PC-3 (cell line): ENCODE results near the gene TMEM106C. TPM values are rescaled to one million over a fixed set of nuclear protein-coding genes. Genes with fewer than 3 reads are reported as not detected.

Source experiments
- ATAC-seq: fragments of 200-7000 bp; cut with Tn5 transposase; 2 replicates; pipeline ENCODE4 v1.9.1; 2020; ENCODE audit warnings: mild to moderate bottlenecking, moderate library complexity
- BruUV-seq: library from RNA; stranded (reverse); fragments of 400-500 nt; replicated peaks from 2 replicates; lab custom pipeline; 2021; lab: Mats Ljungman, UMichigan
- CTCF ChIA-PET: fragments of 300-600 bp; sonication (Branson Sonifier 250); formaldehyde crosslinking; loops from one replicate; lab custom pipeline; 2022; ENCODE audit warnings: antibody characterized with exemption; lab: Charles Lee
- POLR2A ChIA-PET: fragments of 300-600 bp; sonication (Branson Sonifier 250); formaldehyde crosslinking; loops from one replicate; lab custom pipeline; 2022; ENCODE audit warnings: antibody characterized with exemption; ENCODE audit not compliant: unreplicated experiment; lab: Charles Lee
- DNase-seq: peaks from one replicate; pipeline ENCODE4 v3.0.0-alpha.2; 2015
- H2AFZ ChIP-seq: fragments of 300-600 bp; sonication (generic); 2 replicates; pipeline ENCODE4 v1.6.0; 2016; ENCODE audit warnings: antibody characterized with exemption, low read length
- H3F3A ChIP-seq: fragments of 300-600 bp; sonication (generic); one replicate; pipeline ENCODE4 v1.6.0; 2017; ENCODE audit warnings: antibody characterized with exemption, low read length, control low read depth, mild to moderate bottlenecking; ENCODE audit not compliant: unreplicated experiment
- H3K27ac ChIP-seq: fragments of 300-600 bp; sonication (generic); 2 replicates; pipeline ENCODE4 v1.5.1; 2016; ENCODE audit warnings: mild to moderate bottlenecking, low read length
- H3K27me3 ChIP-seq: fragments of 300-600 bp; sonication (generic); 2 replicates; pipeline ENCODE4 v1.6.1; 2016; ENCODE audit warnings: low read length, mixed read lengths
- H3K36me3 ChIP-seq: fragments of 300-600 bp; sonication (generic); 2 replicates; pipeline ENCODE4 v1.6.1; 2016; ENCODE audit warnings: low read depth, mixed run types, low read length, mixed read lengths
- H3K4me1 ChIP-seq: fragments of 300-600 bp; sonication (generic); 2 replicates; pipeline ENCODE4 v1.5.1; 2016; ENCODE audit warnings: low read length; ENCODE audit not compliant: insufficient read depth
- H3K4me2 ChIP-seq: fragments of 300-600 bp; sonication (generic); 2 replicates; pipeline ENCODE4 v1.6.0; 2016; ENCODE audit warnings: low read length
- H3K4me3 ChIP-seq: fragments of 300-600 bp; sonication (generic); 2 replicates; pipeline ENCODE4 v1.5.1; 2016; ENCODE audit warnings: mild to moderate bottlenecking, low read length, mixed read lengths
- H3K79me2 ChIP-seq: fragments of 300-600 bp; sonication (generic); 2 replicates; pipeline ENCODE4 v1.6.1; 2017; ENCODE audit warnings: low read length, mixed read lengths
- H3K9ac ChIP-seq: fragments of 300-600 bp; sonication (generic); 2 replicates; pipeline ENCODE4 v1.6.0; 2016; ENCODE audit warnings: mild to moderate bottlenecking, low read length
- H3K9me2 ChIP-seq: fragments of 300-600 bp; sonication (generic); replicated peaks from 2 replicates; pipeline ENCODE4 v1.6.1; 2016; ENCODE audit warnings: mixed run types, low read length, mixed read lengths
- H3K9me3 ChIP-seq: fragments of 300-600 bp; sonication (generic); 2 replicates; pipeline ENCODE4 v1.6.1; 2016; ENCODE audit warnings: low read length, mixed read lengths
- H4K20me1 ChIP-seq: fragments of 300-600 bp; sonication (generic); 2 replicates; pipeline ENCODE4 v1.6.1; 2016; ENCODE audit warnings: low read length, mixed read lengths
- CTCF ChIP-seq: fragments of 300-600 bp; sonication (generic); conservative IDR thresholded peaks from 2 replicates; pipeline ENCODE4 v1.5.1; 2017; ENCODE audit warnings: antibody characterized with exemption, low read depth, mild to moderate bottlenecking, low read length
- EZH2 ChIP-seq: fragments of 300-600 bp; sonication (generic); IDR thresholded peaks from one replicate; pipeline ENCODE4 v1.6.1; 2017; ENCODE audit warnings: antibody characterized with exemption, mild to moderate bottlenecking, low read length; ENCODE audit not compliant: unreplicated experiment
- EZH2phosphoT487 ChIP-seq: fragments of 300-600 bp; sonication (generic); IDR thresholded peaks from 2 replicates; pipeline ENCODE4 v1.6.1; 2018; ENCODE audit warnings: mild to moderate bottlenecking, antibody characterized with exemption, low read length, borderline replicate concordance
- intact Hi-C: fragments of 100-400 bp; cut with micrococcal nuclease; formaldehyde crosslinking; loops from 2 replicates; pipeline ENCODE4 v1.9.0; 2023
- total RNA-seq: library from RNA; depleted of rRNA; stranded (reverse); fragments of >200 nt; gene quantifications from 2 replicates; pipeline ENCODE4 v1.2.3, GENCODE V29; 2014

Gene TMEM106C
- total RNA-seq, 1 experiment from 2014 or later, result 166 TPM

GRCh38 chr12:47982311-47982710 is 18.9 kb downstream of the TMEM106C start:
- H3K4me2 ChIP-seq, result no peak overlapping the region
- BruUV-seq, result no TSS peak
- H3F3A ChIP-seq, result no peaks in the 10 kb centered on the region
- CTCF ChIA-PET, result no interaction called here
- no peaks in the 10 kb centered on the region for H3K79me2 ChIP-seq
- ATAC-seq (no peak), DNase-seq (no peak)
- H3K9me3 ChIP-seq, result no peaks in the 10 kb centered on the region
- H3K9ac ChIP-seq, result no peak overlapping the region
- no peaks in the 10 kb centered on the region for H4K20me1 ChIP-seq
- no peaks in the 10 kb centered on the region for H3K27me3 ChIP-seq
- H3K36me3 ChIP-seq, result no peaks in the 10 kb centered on the region
- H3K4me1 ChIP-seq, result no peaks in the 10 kb centered on the region
- no peak overlapping the region for H2AFZ ChIP-seq
- H3K4me3 ChIP-seq, result no peak overlapping the region
- H3K27ac ChIP-seq, result no peak overlapping the region
- intact Hi-C loops, result no loop called here
- TF ChIP-seq CTCF, result no peak
- no peak for TF ChIP-seq EZH2phosphoT487
- TF ChIP-seq EZH2, result no peak
- no peaks in the 10 kb centered on the region for H3K9me2 ChIP-seq
- POLR2A ChIA-PET, result no interaction called here

GRCh38 chr12:47982770-47983169 is 19.4 kb downstream of the TMEM106C start:
- TF ChIP-seq CTCF, result no peak
- no peak for TF ChIP-seq EZH2
- TF ChIP-seq EZH2phosphoT487, result no peak
- Histone ChIP-seq H3K9ac (no peak overlapping the region), H3K4me1 (no peaks in the 10 kb centered on the region), H2AFZ (no peak overlapping the region), H3F3A (no peaks in the 10 kb centered on the region), H3K36me3 (no peaks in the 10 kb centered on the region), H3K27me3 (no peaks in the 10 kb centered on the region), H3K79me2 (no peaks in the 10 kb centered on the region), H3K27ac (no peak overlapping the region), H3K9me3 (no peaks in the 10 kb centered on the region), H3K9me2 (no peaks in the 10 kb centered on the region), H3K4me3 (no peak overlapping the region), H3K4me2 (no peak overlapping the region), H4K20me1 (no peaks in the 10 kb centered on the region)
- no peak for ATAC-seq
- no TSS peak for BruUV-seq
- no peak for DNase-seq
- CTCF ChIA-PET, result no interaction called here
- intact Hi-C loops, result no loop called here
- POLR2A ChIA-PET, result no interaction called here

- POLR2A ChIA-PET, result no interaction called here
- Histone ChIP-seq H3K4me3 (no peak overlapping the region), H3K4me1 (no peaks in the 10 kb centered on the region), H2AFZ (no peak overlapping the region), H3K36me3 (no peaks in the 10 kb centered on the region), H4K20me1 (no peaks in the 10 kb centered on the region), H3F3A (no peaks in the 10 kb centered on the region), H3K4me2 (no peak overlapping the region), H3K27ac (no peak overlapping the region), H3K9me3 (no peaks in the 10 kb centered on the region), H3K9me2 (no peaks in the 10 kb centered on the region), H3K27me3 (no peaks in the 10 kb centered on the region), H3K79me2 (no peaks in the 10 kb centered on the region), H3K9ac (no peak overlapping the region)
- no peak for TF ChIP-seq CTCF
- no peak for TF ChIP-seq EZH2phosphoT487
- TF ChIP-seq EZH2, result no peak
- ATAC-seq (no peak), DNase-seq (no peak)
- intact Hi-C loops, result no loop called here
- CTCF ChIA-PET, result no interaction called here
- no TSS peak for BruUV-seq
These were observed 20.2 kb downstream of the TMEM106C start for GRCh38 chr12:47983541-47984115.
